ENCODE data around the gene OR4A16.

OR4A16 gene, protein sequence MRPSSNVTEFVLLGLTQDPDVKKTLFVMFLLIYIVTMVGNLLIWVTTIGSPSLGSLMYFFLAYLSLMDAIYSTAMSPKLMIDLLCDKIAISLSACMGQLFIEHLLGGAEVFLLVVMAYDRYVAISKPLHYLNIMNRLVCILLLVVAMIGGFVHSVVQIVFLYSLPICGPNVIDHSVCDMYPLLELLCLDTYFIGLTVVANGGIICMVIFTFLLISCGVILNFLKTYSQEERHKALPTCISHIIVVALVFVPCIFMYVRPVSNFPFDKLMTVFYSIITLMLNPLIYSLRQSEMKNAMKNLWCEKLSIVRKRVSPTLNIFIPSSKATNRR

DNA sequence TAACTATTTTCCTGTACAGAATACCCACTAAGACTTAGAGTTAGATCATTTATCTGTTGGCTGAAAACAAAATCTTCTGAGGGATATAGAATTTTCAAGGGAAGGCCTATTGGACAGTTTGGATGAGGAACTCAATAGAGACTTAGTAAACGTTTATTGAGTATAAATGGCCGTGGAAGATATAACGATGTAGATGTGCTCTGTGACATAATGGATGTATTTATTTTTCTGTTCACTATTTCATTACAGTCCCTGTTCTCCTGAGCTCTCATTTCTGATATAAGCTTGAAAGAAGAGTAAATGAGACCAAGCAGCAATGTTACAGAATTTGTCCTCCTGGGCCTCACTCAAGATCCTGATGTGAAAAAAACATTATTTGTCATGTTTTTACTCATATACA, at the start of gene OR4A16:
TSS of gene OR4A16 (plus strand) at position 301 of the 400 bp plus-strand sequence. CDS start at position 301, 0 bp downstream.
- DNase-seq (ENCODE audit: low read depth), result no peak

DNA sequence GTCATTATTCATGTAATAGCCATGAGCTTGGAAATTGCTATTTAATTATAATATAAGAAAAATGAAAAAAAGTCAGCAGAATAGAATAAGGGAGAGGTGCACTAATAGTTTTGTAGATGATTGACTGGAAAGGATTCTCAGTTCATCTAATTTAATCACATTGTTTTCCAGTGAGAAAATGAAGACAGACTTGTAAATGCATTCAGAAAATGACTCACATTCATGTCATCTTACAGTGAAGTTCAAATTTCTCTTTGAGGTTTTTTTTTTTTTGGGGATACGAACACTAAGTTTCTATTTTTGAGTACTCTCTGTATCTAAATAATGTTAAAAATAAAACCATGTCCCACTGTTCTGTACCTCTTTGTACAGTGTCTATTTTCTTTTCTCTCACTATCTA, 18.5 kb upstream of the OR4A16 start:
- no peak for DNase-seq (ENCODE audit: low read depth)

DNA sequence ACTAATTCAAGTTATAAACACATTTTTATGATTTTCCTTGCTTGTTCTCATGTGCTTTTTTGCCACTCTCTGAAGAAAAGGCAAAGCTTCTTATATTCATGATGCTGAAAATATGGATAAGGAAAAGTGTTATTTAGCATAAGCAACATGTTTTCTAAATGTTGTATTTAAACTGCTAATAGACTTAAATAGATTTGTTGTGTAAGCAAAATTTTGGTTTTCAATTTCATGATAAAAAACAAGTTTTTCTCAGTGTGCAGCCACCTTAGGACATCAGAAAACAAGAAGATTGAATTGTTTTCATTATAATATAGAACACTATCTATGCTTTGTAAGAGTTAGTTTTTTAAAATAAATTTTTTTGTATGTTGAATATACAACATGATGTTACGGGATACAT, 2.3 kb downstream of the OR4A16 start:
- DNase-seq (ENCODE audit: low read depth), result no peak

DNA sequence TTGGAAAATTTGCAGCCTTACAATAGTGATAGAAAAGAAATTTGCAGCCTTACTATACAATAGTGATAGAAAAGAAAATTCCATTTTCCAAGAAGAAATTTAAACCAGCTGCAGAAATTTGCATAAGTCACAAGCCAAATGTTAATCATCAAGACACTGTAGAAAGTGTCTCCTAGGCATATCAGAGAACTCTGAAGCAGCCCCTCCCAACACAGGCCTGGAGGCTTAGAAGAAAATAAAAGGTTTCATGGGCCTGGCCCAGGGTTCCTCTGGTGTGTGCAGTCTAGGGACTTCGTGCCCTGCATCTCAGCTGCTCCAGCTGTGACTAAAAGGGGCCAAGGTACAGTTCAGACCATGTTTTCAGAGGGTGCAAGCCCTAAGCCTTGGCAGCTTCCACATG, 6.0 kb downstream of the OR4A16 start:
- no peak for DNase-seq (ENCODE audit: low read depth)

DNA sequence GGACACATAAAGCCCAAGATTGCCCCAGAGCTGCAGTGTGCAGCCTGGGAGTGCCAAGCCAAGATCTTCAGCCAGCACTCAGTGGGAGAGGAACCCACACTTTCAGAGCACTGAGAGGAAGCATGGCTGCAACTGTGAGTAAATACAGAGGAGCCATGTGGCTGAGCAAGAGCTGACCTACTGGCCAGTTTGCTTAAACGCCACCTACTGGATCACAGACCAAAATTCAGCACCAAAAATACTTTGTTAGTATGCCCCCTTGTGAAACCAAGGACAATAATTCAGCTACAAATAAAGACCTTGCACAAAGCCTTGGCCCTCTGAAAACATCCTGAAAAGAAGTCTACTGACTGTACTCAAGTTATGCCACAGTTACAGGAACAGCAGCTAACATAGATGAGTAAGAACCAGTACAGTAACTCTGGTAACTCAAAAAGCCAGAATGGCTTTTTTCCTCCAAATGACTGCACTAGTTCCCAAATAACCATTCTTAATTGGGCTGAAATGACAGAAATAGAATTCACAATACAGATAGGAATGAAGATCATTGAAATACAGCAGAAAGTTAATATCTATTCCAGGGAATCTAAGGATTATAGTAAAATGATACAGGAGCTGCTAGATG, 14.7 kb downstream of the OR4A16 start:
- DNase-seq (ENCODE audit: low read depth), result no peak

DNA sequence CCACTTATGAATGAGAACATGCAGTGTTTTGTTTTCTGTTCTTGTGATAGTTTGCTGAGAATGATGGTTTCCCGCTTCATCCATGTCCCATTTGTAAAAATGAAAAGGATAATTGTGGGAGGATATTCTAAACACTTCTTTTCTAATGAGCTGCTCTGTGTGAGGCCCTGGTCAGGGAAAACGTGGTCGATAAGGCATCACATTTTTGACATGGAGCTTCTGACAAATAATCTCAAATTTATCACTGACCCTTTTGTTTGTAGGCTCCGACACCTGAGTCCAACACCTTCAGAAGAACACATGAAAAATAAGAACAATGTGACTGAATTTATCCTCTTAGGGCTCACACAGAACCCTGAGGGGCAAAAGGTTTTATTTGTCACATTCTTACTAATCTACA, 24.7 kb downstream of the OR4A16 start, which contains the start of gene OR4A15:
TSS of gene OR4A15 (plus strand) at position 301 of the 400 bp plus-strand sequence. CDS start at position 301, 0 bp downstream.
- DNase-seq (ENCODE audit: low read depth), result no peak

Measured in stimulated activated CD8-positive, alpha-beta memory T cell treated with anti-CD3 and anti-CD28 coated beads, Interleukin-15, amount 100 ng/mL, for 24 hours (primary cell).